ENCODE results near the gene KRT3.

KRT3 gene

GRCh38 chr12:52759695-52760094 is 36.2 kb downstream of the KRT3 start:
- CTCF ChIA-PET = no interaction called here
- no peak for TF ChIP-seq CTCF (IDR thresholded peaks at IDR 0.05; ENCODE audit: control extremely low read depth, extremely low read depth, low read depth, missing control alignments)
- POLR2A ChIA-PET = no interaction called here
- no peak for DNase-seq (ENCODE audit: extremely low spot score)

GRCh38 chr12:52759218-52759617 is 36.7 kb downstream of the KRT3 start:
- DNase-seq (ENCODE audit: extremely low spot score) = no peak
- POLR2A ChIA-PET = no interaction called here
- TF ChIP-seq CTCF (IDR thresholded peaks at IDR 0.05; ENCODE audit: control extremely low read depth, extremely low read depth, low read depth, missing control alignments) = no peak
- CTCF ChIA-PET = no interaction called here

GRCh38 chr12:52757449-52758176 is 38.3 kb downstream of the KRT3 start:
- ChIA-PET POLR2A (no interaction called here), CTCF (no interaction called here)
- no peak for TF ChIP-seq CTCF (IDR thresholded peaks at IDR 0.05; ENCODE audit: control extremely low read depth, extremely low read depth, low read depth, missing control alignments)
- DNase-seq (ENCODE audit: extremely low spot score) = no peak

GRCh38 chr12:52756281-52756960 is 39.5 kb downstream of the KRT3 start:
- DNase-seq (ENCODE audit: extremely low spot score) = no peak
- TF ChIP-seq CTCF (IDR thresholded peaks at IDR 0.05; ENCODE audit: control extremely low read depth, extremely low read depth, low read depth, missing control alignments) = no peak
- ChIA-PET CTCF (interaction anchor here (0.7 kb wide), 1 partner anchor 25 kb away, joined by 3 read pairs; no protein-coding TSS in a partner anchor), POLR2A (no interaction called here)

GRCh38 chr12:52755533-52755932 is 40.4 kb downstream of the KRT3 start:
- TF ChIP-seq CTCF (IDR thresholded peaks at IDR 0.05; ENCODE audit: control extremely low read depth, extremely low read depth, low read depth, missing control alignments) = no peak
- ChIA-PET POLR2A (no interaction called here), CTCF (no interaction called here)
- no peak for DNase-seq (ENCODE audit: extremely low spot score)

- TF ChIP-seq CTCF (IDR thresholded peaks at IDR 0.05; ENCODE audit: control extremely low read depth, extremely low read depth, low read depth, missing control alignments) = no peak
- ChIA-PET CTCF (no interaction called here), POLR2A (no interaction called here)
- no peak for DNase-seq (ENCODE audit: extremely low spot score)
Observed at GRCh38 chr12:52754135-52754534, 41.8 kb downstream of the KRT3 start.
